GM12878 (cell line): ENCODE results near the gene TRABD2A. TPM values are rescaled to one million over a fixed set of nuclear protein-coding genes. Genes with fewer than 3 reads are reported as not detected.

Experiments
- CREM ChIP-seq: IDR thresholded peaks from 2 replicates; pipeline ENCODE4 v1.6.1; 2014; ENCODE audit warnings: antibody characterized with exemption, low read depth
- ETV6 ChIP-seq, 2 experiments: fragments of 450-650 bp in 1 of 2; IDR thresholded peaks in 1 of 2; conservative IDR thresholded peaks in 1 of 2; 2 replicates each; pipeline ENCODE4 v1.6.1; 2014; ENCODE audit warnings: antibody characterized with exemption in 1 of 2, borderline replicate concordance in 1 of 2, low read depth in 1 of 2, mild to moderate bottlenecking in 1 of 2, moderate library complexity in 1 of 2
- FOXK2 ChIP-seq: fragments of 450-650 bp; IDR thresholded peaks from 2 replicates; pipeline ENCODE4 v1.6.1; 2017; ENCODE audit warnings: mild to moderate bottlenecking, moderate library complexity
- JUND ChIP-seq: IDR thresholded peaks from 2 replicates; pipeline ENCODE4 v1.6.1; 2012; ENCODE audit warnings: low read depth, mild to moderate bottlenecking, low read length, improper control_type of control experiment, moderate library complexity
- KDM1A ChIP-seq: fragments of 200-600 bp; sonication (generic); IDR thresholded peaks from 2 replicates; pipeline ENCODE4 v1.6.1; 2016; ENCODE audit warnings: borderline replicate concordance
- MAX ChIP-seq: IDR thresholded peaks from 2 replicates; pipeline ENCODE4 v1.6.1; 2012; ENCODE audit warnings: low read depth, low read length, improper control_type of control experiment
- MEF2B ChIP-seq: fragments of 450-650 bp; IDR thresholded peaks from 2 replicates; pipeline ENCODE4 v1.6.1; 2018; ENCODE audit warnings: mild to moderate bottlenecking, moderate library complexity; ENCODE audit not compliant: partially characterized antibody, poor library complexity, severe bottlenecking
- MTA3 ChIP-seq: IDR thresholded peaks from 2 replicates; pipeline ENCODE4 v1.6.1; 2012; ENCODE audit warnings: low read length, inconsistent platforms, borderline replicate concordance
- MYC ChIP-seq: IDR thresholded peaks from 2 replicates; pipeline ENCODE4 v1.6.1; 2011; ENCODE audit warnings: mild to moderate bottlenecking, low read length, moderate library complexity, inconsistent platforms; ENCODE audit not compliant: insufficient read depth, insufficient replicate concordance, insufficient read length, severe bottlenecking
- NFYB ChIP-seq: IDR thresholded peaks from 2 replicates; pipeline ENCODE4 v1.6.1; 2011; ENCODE audit warnings: low read depth, mild to moderate bottlenecking, low read length, improper control_type of control experiment, moderate library complexity; ENCODE audit not compliant: insufficient read depth
- NR2F1 ChIP-seq: fragments of 450-650 bp; conservative IDR thresholded peaks from 2 replicates; pipeline ENCODE4 v1.6.1; 2017; ENCODE audit warnings: mild to moderate bottlenecking
- PAX5 ChIP-seq: IDR thresholded peaks from 2 replicates; pipeline ENCODE4 v1.6.1; 2011; ENCODE audit warnings: low read depth, low read length, borderline replicate concordance
- RELB ChIP-seq: fragments of 450-650 bp; IDR thresholded peaks from 2 replicates; pipeline ENCODE4 v1.6.1; 2017; ENCODE audit warnings: low read depth, mild to moderate bottlenecking, moderate library complexity
- SMC3 ChIP-seq: IDR thresholded peaks from 2 replicates; pipeline ENCODE4 v1.6.1; 2011; ENCODE audit warnings: low read length, improper control_type of control experiment, borderline replicate concordance
- SP1 ChIP-seq: IDR thresholded peaks from one replicate; pipeline ENCODE4 v1.6.1; 2011; ENCODE audit warnings: low read depth, low read length
- YY1 ChIP-seq: IDR thresholded peaks from 2 replicates; pipeline ENCODE4 v1.6.1; 2011; ENCODE audit warnings: low read depth, mild to moderate bottlenecking, low read length
- ZNF384 ChIP-seq: IDR thresholded peaks from 2 replicates; pipeline ENCODE4 v1.6.1; 2012; ENCODE audit warnings: low read depth, mild to moderate bottlenecking, low read length, improper control_type of control experiment, borderline replicate concordance
- polyA plus RNA-seq, 11 experiments: library from polyadenylated mRNA; depleted of rRNA in 4 of 11; unstranded in 6 of 11; stranded (reverse) in 5 of 11; fragments of >200 nt; fragmentation: Nextera tagmentation in 4 of 11; fragmentation: Illumina TruSeq in 1 of 11; extraction: Ambion mirVana in 4 of 11; extraction: Trizol in 1 of 11; gene quantifications; 1 replicate in 1 of 11; 2 replicates in 10 of 11; pipeline versions ENCODE4 v1.2.1 to v1.2.3, GENCODE V29; 2011 to 2016; ENCODE audit warnings: inconsistent platforms in 2 of 11, missing spikeins in 2 of 11, low read depth in 1 of 11
- total RNA-seq, 4 experiments: library from RNA; depleted of rRNA in 3 of 4; stranded (reverse); fragments of >200 nt in 3 of 4; fragmentation: Illumina TruSeq in 1 of 4; extraction: Trizol in 1 of 4; gene quantifications; 2 replicates each; pipeline versions ENCODE4 v1.2.1 to v1.2.3, GENCODE V29; 2013 to 2021
- TF ChIP-seq, protein P1 (sequence below), 3 experiments: IDR thresholded peaks in 2 of 3; conservative IDR thresholded peaks in 1 of 3; 2 replicates each; pipeline ENCODE4 v1.5.1; 2011; ENCODE audit warnings: low read depth in 3 of 3, low read length in 3 of 3, mild to moderate bottlenecking in 3 of 3, control low read depth in 2 of 3, moderate library complexity in 2 of 3, inconsistent platforms in 1 of 3, mixed read lengths in 1 of 3; ENCODE audit not compliant: control insufficient read depth in 2 of 3, insufficient read depth in 1 of 3; ENCODE audit errors: extremely low read depth in 1 of 3
- TF ChIP-seq, protein P2 (sequence below): fragments of 150-350 bp; IDR thresholded peaks from 2 replicates; pipeline ENCODE4 v1.6.1; 2014; ENCODE audit warnings: mild to moderate bottlenecking, low read depth, low read length
- TF ChIP-seq, protein P3 (sequence below): fragments of 450-650 bp; formaldehyde crosslinking; IDR thresholded peaks from 2 replicates; pipeline ENCODE4 v1.4.0; 2020; ENCODE audit warnings: mild to moderate bottlenecking, moderate library complexity

TRABD2A gene
- total and polyA plus RNA-seq, 10 of the 15 experiments (the other 5 are each of a cell fraction or from before 2014, with no cell fraction given), result 1.4 to 7.6 (median 4.1) TPM

DNA sequence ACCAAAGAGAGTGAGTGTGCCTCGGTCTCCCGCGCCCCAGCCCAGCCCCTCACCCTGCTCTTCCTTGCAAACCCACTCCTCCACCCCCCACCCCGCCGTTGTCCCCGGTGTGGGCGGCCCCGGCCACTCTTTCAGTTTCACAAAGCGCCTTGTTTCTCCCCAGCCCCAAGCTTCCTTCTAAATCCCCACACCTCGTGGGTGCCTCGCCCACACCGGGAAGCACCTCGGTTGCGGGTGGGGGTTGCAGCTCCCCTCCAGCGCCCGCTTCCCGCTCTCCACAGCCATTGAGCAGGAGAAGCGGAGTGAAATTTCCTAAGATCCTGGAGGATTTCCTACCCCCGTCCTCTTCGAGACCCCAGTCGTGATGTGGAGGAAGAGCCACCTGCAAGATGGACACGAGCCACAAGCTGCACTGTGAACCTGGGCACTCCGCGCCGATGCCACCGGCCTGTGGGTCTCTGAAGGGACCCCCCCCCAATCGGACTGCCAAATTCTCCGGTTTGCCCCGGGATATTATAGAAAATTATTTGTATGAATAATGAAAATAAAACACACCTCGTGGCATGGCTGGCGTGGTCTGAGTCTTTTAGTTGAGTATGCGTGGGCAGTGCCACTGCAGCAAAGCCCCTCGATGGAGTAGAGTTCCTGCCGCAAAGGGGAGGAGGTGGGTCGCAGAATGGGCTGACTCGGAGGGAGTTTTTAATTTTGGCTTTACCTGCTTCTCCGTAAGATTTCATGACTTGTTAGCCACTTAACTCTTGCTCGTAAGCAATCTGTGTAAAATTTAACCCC lies 25.4 kb upstream of the TRABD2A start (continued):
- TF ChIP-seq RELB, result peak; percentile 86
- TF ChIP-seq MAX, result peak; percentile 60; the same call in 1 of the 2 replicates
- no peak for TF ChIP-seq JUND
- TF ChIP-seq, protein P1, sequence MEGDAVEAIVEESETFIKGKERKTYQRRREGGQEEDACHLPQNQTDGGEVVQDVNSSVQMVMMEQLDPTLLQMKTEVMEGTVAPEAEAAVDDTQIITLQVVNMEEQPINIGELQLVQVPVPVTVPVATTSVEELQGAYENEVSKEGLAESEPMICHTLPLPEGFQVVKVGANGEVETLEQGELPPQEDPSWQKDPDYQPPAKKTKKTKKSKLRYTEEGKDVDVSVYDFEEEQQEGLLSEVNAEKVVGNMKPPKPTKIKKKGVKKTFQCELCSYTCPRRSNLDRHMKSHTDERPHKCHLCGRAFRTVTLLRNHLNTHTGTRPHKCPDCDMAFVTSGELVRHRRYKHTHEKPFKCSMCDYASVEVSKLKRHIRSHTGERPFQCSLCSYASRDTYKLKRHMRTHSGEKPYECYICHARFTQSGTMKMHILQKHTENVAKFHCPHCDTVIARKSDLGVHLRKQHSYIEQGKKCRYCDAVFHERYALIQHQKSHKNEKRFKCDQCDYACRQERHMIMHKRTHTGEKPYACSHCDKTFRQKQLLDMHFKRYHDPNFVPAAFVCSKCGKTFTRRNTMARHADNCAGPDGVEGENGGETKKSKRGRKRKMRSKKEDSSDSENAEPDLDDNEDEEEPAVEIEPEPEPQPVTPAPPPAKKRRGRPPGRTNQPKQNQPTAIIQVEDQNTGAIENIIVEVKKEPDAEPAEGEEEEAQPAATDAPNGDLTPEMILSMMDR (IDR thresholded peaks at IDR 0.05 in 2 of 3, conservative IDR thresholded peaks at IDR 0.05 in 1 of 3; ENCODE audit: control insufficient read depth in 2 of 3, extremely low read depth in 1 of 3, insufficient read depth in 1 of 3, low read depth in 3 of 3, low read length in 3 of 3), result no peak
- TF ChIP-seq SP1, result no peak
- TF ChIP-seq ZNF384, result no peak
- TF ChIP-seq KDM1A, result no peak
- TF ChIP-seq, protein P2, sequence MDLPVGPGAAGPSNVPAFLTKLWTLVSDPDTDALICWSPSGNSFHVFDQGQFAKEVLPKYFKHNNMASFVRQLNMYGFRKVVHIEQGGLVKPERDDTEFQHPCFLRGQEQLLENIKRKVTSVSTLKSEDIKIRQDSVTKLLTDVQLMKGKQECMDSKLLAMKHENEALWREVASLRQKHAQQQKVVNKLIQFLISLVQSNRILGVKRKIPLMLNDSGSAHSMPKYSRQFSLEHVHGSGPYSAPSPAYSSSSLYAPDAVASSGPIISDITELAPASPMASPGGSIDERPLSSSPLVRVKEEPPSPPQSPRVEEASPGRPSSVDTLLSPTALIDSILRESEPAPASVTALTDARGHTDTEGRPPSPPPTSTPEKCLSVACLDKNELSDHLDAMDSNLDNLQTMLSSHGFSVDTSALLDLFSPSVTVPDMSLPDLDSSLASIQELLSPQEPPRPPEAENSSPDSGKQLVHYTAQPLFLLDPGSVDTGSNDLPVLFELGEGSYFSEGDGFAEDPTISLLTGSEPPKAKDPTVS, result no peak
- TF ChIP-seq MEF2B, result no peak
- no peak for TF ChIP-seq NFYB
- TF ChIP-seq FOXK2, result no peak
- TF ChIP-seq NR2F1, result no peak
- no peak for TF ChIP-seq MYC
- no peak for TF ChIP-seq ETV6 (conservative IDR thresholded peaks at IDR 0.05 in 1 of 2, IDR thresholded peaks at IDR 0.05 in 1 of 2; ENCODE audit: borderline replicate concordance in 1 of 2, low read depth in 1 of 2)
- TF ChIP-seq MTA3, result no peak
- no peak for TF ChIP-seq PAX5
- TF ChIP-seq SMC3, result no peak
- no peak for TF ChIP-seq CREM
- TF ChIP-seq, protein P3, sequence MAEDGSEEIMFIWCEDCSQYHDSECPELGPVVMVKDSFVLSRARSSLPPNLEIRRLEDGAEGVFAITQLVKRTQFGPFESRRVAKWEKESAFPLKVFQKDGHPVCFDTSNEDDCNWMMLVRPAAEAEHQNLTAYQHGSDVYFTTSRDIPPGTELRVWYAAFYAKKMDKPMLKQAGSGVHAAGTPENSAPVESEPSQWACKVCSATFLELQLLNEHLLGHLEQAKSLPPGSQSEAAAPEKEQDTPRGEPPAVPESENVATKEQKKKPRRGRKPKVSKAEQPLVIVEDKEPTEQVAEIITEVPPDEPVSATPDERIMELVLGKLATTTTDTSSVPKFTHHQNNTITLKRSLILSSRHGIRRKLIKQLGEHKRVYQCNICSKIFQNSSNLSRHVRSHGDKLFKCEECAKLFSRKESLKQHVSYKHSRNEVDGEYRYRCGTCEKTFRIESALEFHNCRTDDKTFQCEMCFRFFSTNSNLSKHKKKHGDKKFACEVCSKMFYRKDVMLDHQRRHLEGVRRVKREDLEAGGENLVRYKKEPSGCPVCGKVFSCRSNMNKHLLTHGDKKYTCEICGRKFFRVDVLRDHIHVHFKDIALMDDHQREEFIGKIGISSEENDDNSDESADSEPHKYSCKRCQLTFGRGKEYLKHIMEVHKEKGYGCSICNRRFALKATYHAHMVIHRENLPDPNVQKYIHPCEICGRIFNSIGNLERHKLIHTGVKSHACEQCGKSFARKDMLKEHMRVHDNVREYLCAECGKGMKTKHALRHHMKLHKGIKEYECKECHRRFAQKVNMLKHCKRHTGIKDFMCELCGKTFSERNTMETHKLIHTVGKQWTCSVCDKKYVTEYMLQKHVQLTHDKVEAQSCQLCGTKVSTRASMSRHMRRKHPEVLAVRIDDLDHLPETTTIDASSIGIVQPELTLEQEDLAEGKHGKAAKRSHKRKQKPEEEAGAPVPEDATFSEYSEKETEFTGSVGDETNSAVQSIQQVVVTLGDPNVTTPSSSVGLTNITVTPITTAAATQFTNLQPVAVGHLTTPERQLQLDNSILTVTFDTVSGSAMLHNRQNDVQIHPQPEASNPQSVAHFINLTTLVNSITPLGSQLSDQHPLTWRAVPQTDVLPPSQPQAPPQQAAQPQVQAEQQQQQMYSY (CRISPR knock-in tag), result no peak
- no peak for TF ChIP-seq YY1
